GM19324 (cell line): ENCODE results near the gene SARS2.
A peak's percentile ranks its signal among the peaks of the same experiment; 100 is the strongest.

ENCODE experiments used
- ATAC-seq: cut with Tn5 transposase; IDR thresholded peaks from one replicate; pipeline ENCODE4 v1.9.1; 2021; ENCODE audit warnings: mild to moderate bottlenecking, moderate library complexity; ENCODE audit not compliant: unreplicated experiment, low FRiP score

Gene SARS2

GRCh38 chr19:38918526-38918925 is 12.0 kb downstream of the SARS2 start:
- no peak for ATAC-seq

- ATAC-seq: no peak
Measured at GRCh38 chr19:38917921-38918491, 12.6 kb downstream of the SARS2 start.

GRCh38 chr19:38917516-38917915 is 13.0 kb downstream of the SARS2 start:
- no peak for ATAC-seq

- no peak for ATAC-seq
Measured at GRCh38 chr19:38915329-38916321, 14.9 kb downstream of the SARS2 start.

GRCh38 chr19:38913958-38914357 is 16.6 kb downstream of the SARS2 start:
- no peak for ATAC-seq

GRCh38 chr19:38912600-38913514 is 17.7 kb downstream of the SARS2 start:
- no peak for ATAC-seq

GRCh38 chr19:38911388-38912001 is 19.1 kb downstream of the SARS2 start:
- ATAC-seq: no peak

GRCh38 chr19:38910488-38910887 is 20.1 kb downstream of the SARS2 start:
- ATAC-seq: no peak

- no peak for ATAC-seq
Measured at GRCh38 chr19:38908911-38909310, 21.7 kb downstream of the SARS2 start.

GRCh38 chr19:38907670-38908069 is 22.9 kb downstream of the SARS2 start:
- ATAC-seq: no peak

GRCh38 chr19:38907227-38907626 is 23.3 kb downstream of the SARS2 start:
- ATAC-seq: no peak

- no peak for ATAC-seq
Measured at GRCh38 chr19:38905620-38906019, 24.9 kb downstream of the SARS2 start.

- ATAC-seq: no peak
Measured at GRCh38 chr19:38904581-38905539, 25.7 kb downstream of the SARS2 start.

GRCh38 chr19:38901683-38902082 is 28.9 kb downstream of the SARS2 start:
- ATAC-seq: no peak

GRCh38 chr19:38900743-38901190 is 29.8 kb downstream of the SARS2 start:
- no peak for ATAC-seq

GRCh38 chr19:38900202-38900629 is 30.3 kb downstream of the SARS2 start:
- ATAC-seq: no peak

GRCh38 chr19:38899447-38900201 is 30.9 kb downstream of the SARS2 start, which contains the start of the genes NFKBIB and SIRT2:
Gene NFKBIB, plus strand, starts transcription at chr19:38899969. Its CDS starts 64 bp downstream, at chr19:38900033.
Gene SIRT2, minus strand, starts transcription at chr19:38899618. Its CDS starts 97 bp downstream, at chr19:38899521.
- ATAC-seq: peak; percentile 94

GRCh38 chr19:38898788-38899446 is 31.6 kb downstream of the SARS2 start:
- ATAC-seq: peak; percentile 2
